Lower leg skin (tissue), 3 donors: Measurements from ENCODE around the gene SPNS2.

Experiments
- CTCF ChIP-seq, 3 donors: fragments of 450-650 bp; IDR thresholded peaks; one replicate each; pipeline ENCODE4 v1.5.1; 2016; ENCODE audit warnings: antibody characterized with exemption in 3 of 3, mild to moderate bottlenecking in 3 of 3, moderate library complexity in 2 of 3
- POLR2A ChIP-seq, 2 donors: fragments of 450-650 bp; IDR thresholded peaks; one replicate each; pipeline ENCODE4 v1.6.1; 2016 to 2017; ENCODE audit warnings: antibody characterized with exemption in 2 of 2, mild to moderate bottlenecking in 1 of 2, moderate library complexity in 1 of 2

GRCh38 chr17:4543557-4544026, 44.9 kb downstream of the SPNS2 start:
- no peak for TF ChIP-seq POLR2A (IDR thresholded peaks at IDR 0.05)
- TF ChIP-seq CTCF (IDR thresholded peaks at IDR 0.05) = no peak
